Neuronal stem cell (in vitro differentiated cells): ENCODE measurements around the gene PRKCE.
A peak's percentile ranks its signal among the peaks of the same experiment; 100 is the strongest.

Source experiments
- DNase-seq: peaks from one replicate; pipeline ENCODE4 v3.0.0-alpha.2; 2013; ENCODE audit warnings: low spot score
- H2AFZ ChIP-seq: one replicate; pipeline ENCODE4 v1.6.1; 2013; ENCODE audit warnings: mild to moderate bottlenecking, low read length, inconsistent platforms
- H2AK5ac ChIP-seq: 2 replicates; pipeline ENCODE4 v1.6.1; 2013; ENCODE audit warnings: low read depth, mild to moderate bottlenecking, inconsistent platforms, low read length, moderate library complexity, mixed read lengths
- H2BK120ac ChIP-seq: 2 replicates; pipeline ENCODE4 v1.6.1; 2013; ENCODE audit warnings: low read depth, mild to moderate bottlenecking, inconsistent platforms, low read length, moderate library complexity, mixed read lengths
- H2BK12ac ChIP-seq: one replicate; pipeline ENCODE4 v1.6.1; 2013; ENCODE audit warnings: low read length, inconsistent platforms
- H2BK15ac ChIP-seq: 2 replicates; pipeline ENCODE4 v1.6.1; 2013; ENCODE audit warnings: mild to moderate bottlenecking, low read length, inconsistent platforms, mixed read lengths
- H2BK5ac ChIP-seq: one replicate; pipeline ENCODE4 v1.6.1; 2013; ENCODE audit warnings: inconsistent platforms, mild to moderate bottlenecking, low read length, moderate library complexity
- H3K14ac ChIP-seq: one replicate; pipeline ENCODE4 v1.6.1; 2013; ENCODE audit warnings: low read length, inconsistent platforms
- H3K18ac ChIP-seq: 2 replicates; pipeline ENCODE4 v1.6.1; 2013; ENCODE audit warnings: low read length, inconsistent platforms
- H3K23ac ChIP-seq: 2 replicates; pipeline ENCODE4 v1.6.1; 2013; ENCODE audit warnings: low read depth, mild to moderate bottlenecking, mixed read lengths, low read length, inconsistent platforms; ENCODE audit not compliant: poor library complexity
- H3K27ac ChIP-seq: replicated peaks from 3 replicates; pipeline ENCODE4 v1.5.1; 2013; ENCODE audit warnings: low read length, inconsistent platforms
- H3K27me3 ChIP-seq, 3 experiments: 2 replicates each; pipeline ENCODE4 v1.6.1; 2013; ENCODE audit warnings: low read length in 3 of 3, mild to moderate bottlenecking in 2 of 3, inconsistent platforms in 1 of 3, low read depth in 1 of 3, mixed read lengths in 1 of 3, moderate library complexity in 1 of 3; ENCODE audit not compliant: control insufficient read depth in 3 of 3, insufficient read depth in 3 of 3
- H3K36me3 ChIP-seq, 2 donors: replicated peaks in 1 of 2; 2 replicates each; pipeline ENCODE4 v1.6.1; 2013; ENCODE audit warnings: low read length in 2 of 2; ENCODE audit not compliant: control insufficient read depth in 2 of 2, insufficient read depth in 2 of 2
- H3K4ac ChIP-seq: 2 replicates; pipeline ENCODE4 v1.6.1; 2013; ENCODE audit warnings: inconsistent platforms, mild to moderate bottlenecking, low read length, moderate library complexity
- H3K4me1 ChIP-seq, 2 donors: 1 replicate in 1 of 2; 2 replicates in 1 of 2; pipeline ENCODE4 v1.6.1; 2013; ENCODE audit warnings: low read length in 2 of 2, low read depth in 1 of 2; ENCODE audit not compliant: control insufficient read depth in 2 of 2, insufficient read depth in 1 of 2
- H3K4me2 ChIP-seq: one replicate; pipeline ENCODE4 v1.6.1; 2013; ENCODE audit warnings: mild to moderate bottlenecking, low read length, inconsistent platforms; ENCODE audit not compliant: insufficient read depth, poor library complexity, severe bottlenecking
- H3K4me3 ChIP-seq, 2 donors: 2 replicates each; pipeline ENCODE4 v1.5.1; 2013; ENCODE audit warnings: low read length in 2 of 2, mild to moderate bottlenecking in 2 of 2, inconsistent platforms in 1 of 2, moderate library complexity in 1 of 2
- H3K79me1 ChIP-seq: one replicate; pipeline ENCODE4 v1.6.1; 2013; ENCODE audit warnings: low read depth, mild to moderate bottlenecking, inconsistent platforms, low read length, moderate library complexity
- H3K9ac ChIP-seq: one replicate; pipeline ENCODE4 v1.6.1; 2013; ENCODE audit warnings: mild to moderate bottlenecking, low read depth, low read length, inconsistent platforms; ENCODE audit not compliant: poor library complexity
- H3K9me3 ChIP-seq, 2 donors: replicated peaks in 1 of 2; 2 replicates each; pipeline versions ENCODE3 to v1.6.1; 2013; ENCODE audit warnings: low read length in 2 of 2, mild to moderate bottlenecking in 2 of 2, inconsistent platforms in 1 of 2, low read depth in 1 of 2, mixed read lengths in 1 of 2, moderate library complexity in 1 of 2; ENCODE audit not compliant: control insufficient read depth in 2 of 2, insufficient read depth in 1 of 2
- H4K8ac ChIP-seq: one replicate; pipeline ENCODE4 v1.6.1; 2013; ENCODE audit warnings: low read depth, mild to moderate bottlenecking, inconsistent platforms, low read length, moderate library complexity
- H4K91ac ChIP-seq: one replicate; pipeline ENCODE4 v1.6.1; 2013; ENCODE audit warnings: low read length, low read depth, mild to moderate bottlenecking, inconsistent platforms; ENCODE audit not compliant: poor library complexity
- WGBS, 2 donors: extraction: QIAGEN DNeasy Blood & Tissue Kit; methylation state at CpG; one replicate each; pipeline ENCODE4 v1.1.7; 2013; ENCODE audit warnings: missing lambda C conversion rate in 2 of 2, mixed read lengths in 1 of 2; ENCODE audit not compliant: insufficient read length in 2 of 2, insufficient replicate concordance in 1 of 2; ENCODE audit errors: extremely low coverage in 2 of 2; 5-methylcytosine and 5-hydroxymethylcytosine counted together

PRKCE gene

GRCh38 chr2:45786030-45786835 is 134.8 kb downstream of the PRKCE start:
- Histone ChIP-seq H2BK15ac (no peak overlapping the region), H4K8ac (no peak overlapping the region), H3K27me3 (no peaks in the 10 kb centered on the region), H3K4ac (no peak overlapping the region), H3K23ac (peak overlapping the region; percentile 1), H3K36me3 (no peaks in the 10 kb centered on the region), H3K4me2 (no peak overlapping the region), H3K79me1 (no peaks in the 10 kb centered on the region), H4K91ac (no peak overlapping the region), H3K14ac (no peak overlapping the region), H2AFZ (no peak overlapping the region), H2BK12ac (no peak overlapping the region), H3K4me3 (no peak overlapping the region), H3K9me3 (no peaks in the 10 kb centered on the region), H3K27ac (no peak overlapping the region), H2AK5ac (no peak overlapping the region), H3K9ac (no peak overlapping the region), H3K18ac (no peak overlapping the region), H2BK5ac (no peak overlapping the region), H3K4me1 (peaks cover 2 to 19% of the 10 kb centered on the region in 2 donors), H2BK120ac (no peak overlapping the region)
- no peak for DNase-seq
- no CpG with 5 or more reads among the region's 10 CpGs for WGBS, 2 donors

GRCh38 chr2:45786836-45787357 is 135.4 kb downstream of the PRKCE start:
- Histone ChIP-seq H3K9me3 (no peaks in the 10 kb centered on the region), H2BK5ac (no peak overlapping the region), H3K4ac (no peak overlapping the region), H3K9ac (no peak overlapping the region), H3K36me3 (no peaks in the 10 kb centered on the region), H4K91ac (no peak overlapping the region), H3K4me3 (no peak overlapping the region), H3K79me1 (no peaks in the 10 kb centered on the region), H3K18ac (no peak overlapping the region), H4K8ac (no peak overlapping the region), H2AFZ (no peak overlapping the region), H3K4me2 (no peak overlapping the region), H2BK12ac (no peak overlapping the region), H3K23ac (no peak overlapping the region), H3K14ac (no peak overlapping the region), H2BK15ac (no peak overlapping the region), H3K4me1 (peaks cover 2 to 26% of the 10 kb centered on the region in 2 donors), H2AK5ac (no peak overlapping the region), H3K27me3 (no peaks in the 10 kb centered on the region), H2BK120ac (no peak overlapping the region), H3K27ac (no peak overlapping the region)
- WGBS, 2 donors = no CpG with 5 or more reads among the region's 10 CpGs
- no peak for DNase-seq

GRCh38 chr2:45788401-45788800 is 136.9 kb downstream of the PRKCE start:
- Histone ChIP-seq H3K18ac (no peak overlapping the region), H3K36me3 (no peaks in the 10 kb centered on the region), H3K4ac (no peak overlapping the region), H2BK5ac (no peak overlapping the region), H4K91ac (no peak overlapping the region), H3K27me3 (no peaks in the 10 kb centered on the region), H2AK5ac (no peak overlapping the region), H2AFZ (no peak overlapping the region), H3K4me3 (no peak overlapping the region), H3K4me1 (peaks cover 0 to 15% of the 10 kb centered on the region in 2 donors), H3K9ac (no peak overlapping the region), H3K79me1 (no peaks in the 10 kb centered on the region), H2BK12ac (no peak overlapping the region), H4K8ac (no peak overlapping the region), H3K4me2 (no peak overlapping the region), H3K14ac (no peak overlapping the region), H3K9me3 (no peaks in the 10 kb centered on the region), H2BK120ac (no peak overlapping the region), H2BK15ac (no peak overlapping the region), H3K27ac (no peak overlapping the region), H3K23ac (no peak overlapping the region)
- no peak for DNase-seq
- no CpG with 5 or more reads among the region's 3 CpGs for WGBS, 2 donors

- no peak for DNase-seq
- Histone ChIP-seq H3K4ac (no peak overlapping the region), H3K79me1 (no peaks in the 10 kb centered on the region), H2BK12ac (no peak overlapping the region), H3K4me2 (no peak overlapping the region), H3K23ac (no peak overlapping the region), H4K91ac (no peak overlapping the region), H3K36me3 (no peaks in the 10 kb centered on the region), H2AFZ (no peak overlapping the region), H2BK120ac (no peak overlapping the region), H3K9me3 (no peaks in the 10 kb centered on the region), H2BK15ac (no peak overlapping the region), H3K4me3 (no peak overlapping the region), H2AK5ac (no peak overlapping the region), H4K8ac (no peak overlapping the region), H3K4me1 (peaks cover 0 to 16% of the 10 kb centered on the region in 2 donors), H3K27ac (no peak overlapping the region), H2BK5ac (no peak overlapping the region), H3K9ac (no peak overlapping the region), H3K27me3 (no peaks in the 10 kb centered on the region), H3K18ac (no peak overlapping the region), H3K14ac (no peak overlapping the region)
Observed at GRCh38 chr2:45789317-45789716, 137.8 kb downstream of the PRKCE start.
